NT2/D1 (cell line): ENCODE data around the gene TPX2.

Experiments
- YY1 ChIP-seq: IDR thresholded peaks from 2 replicates; pipeline ENCODE4 v1.6.1; 2011; ENCODE audit not compliant: insufficient read length, insufficient read depth
- ZNF274 ChIP-seq: IDR thresholded peaks from 2 replicates; pipeline ENCODE4 v1.6.1; 2011; ENCODE audit warnings: mild to moderate bottlenecking, low read depth, low read length

GRCh38 chr20:31719644-31720485, 19.2 kb upstream of the TPX2 start:
- no peak for TF ChIP-seq YY1
- TF ChIP-seq ZNF274 = no peak
